ENCODE measurements around the gene MATN4. TPM values are rescaled to one million over a fixed set of nuclear protein-coding genes. Genes with fewer than 3 reads are reported as not detected.
A peak's percentile ranks its signal among the peaks of the same experiment; 100 is the strongest.

The MATN4 gene
- total RNA-seq, 2 donors from 2014 or later = 0.20 to 0.46 TPM

GRCh38 chr20:45339799-45340198 is 31.7 kb upstream of the MATN4 start:
- Histone ChIP-seq H3K27ac (ENCODE audit: low read depth, low read length) (no peak overlapping the region), H3K36me3 (ENCODE audit: control insufficient read depth, insufficient read depth, low read length) (peaks cover 33% of the 10 kb centered on the region), H3K9me3 (ENCODE audit: control insufficient read depth, low read length) (no peaks in the 10 kb centered on the region), H3K4me3 (ENCODE audit: low read length) (no peak overlapping the region), H3K9ac (ENCODE audit: extremely low read depth, low read length, poor library complexity, severe bottlenecking) (no peak overlapping the region), H3K27me3 (ENCODE audit: control insufficient read depth, insufficient read depth, low read length, poor library complexity, severe bottlenecking) (no peaks in the 10 kb centered on the region), H3K4me1 (ENCODE audit: control insufficient read depth, insufficient read depth, low read length) (peaks cover 46% of the 10 kb centered on the region)
- H3K9me3 Mint-ChIP-seq = no peaks in the 10 kb centered on the region
- 86 to 89% methylated on average over 2 of the region's 2 CpGs for WGBS, 2 experiments (ENCODE audit: insufficient coverage in 1 of 2, insufficient read length in 1 of 2)
- H3K27me3 Mint-ChIP-seq (ENCODE audit: insufficient read depth) = no peaks in the 10 kb centered on the region
- H3K4me1 Mint-ChIP-seq = peaks cover 82% of the 10 kb centered on the region
- no peak for DNase-seq
- peak overlapping the region; percentile 86 for H3K4me3 Mint-ChIP-seq
- peak overlapping the region; percentile 97 for H3K27ac Mint-ChIP-seq
- peaks cover 24% of the 10 kb centered on the region for H3K36me3 Mint-ChIP-seq (ENCODE audit: low read depth)
- no peak for TF ChIP-seq CTCF (conservative IDR thresholded peaks at IDR 0.05)

DNA sequence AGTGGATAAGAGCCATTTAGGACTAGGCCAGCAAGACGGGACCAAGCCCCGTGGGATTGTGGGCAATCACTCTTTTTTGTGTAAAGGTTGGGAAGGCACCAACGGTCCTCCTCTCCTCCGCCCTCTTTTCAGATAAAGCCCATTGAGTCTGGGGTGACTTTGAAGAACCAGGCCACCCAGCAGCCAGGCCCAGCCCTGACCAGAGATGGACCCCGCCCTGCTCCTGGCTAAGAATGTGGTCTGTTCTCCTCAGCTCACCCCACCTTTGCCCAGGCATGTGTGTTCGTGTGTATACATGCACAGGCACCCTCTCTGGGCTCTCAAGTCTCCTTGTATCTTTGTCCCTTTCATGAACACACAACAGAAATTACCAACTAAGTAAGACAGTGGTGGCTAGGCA is 31.0 kb upstream of the MATN4 start:
- no peak overlapping the region for H3K27ac ChIP-seq (ENCODE audit: low read depth, low read length)
- peaks cover 39% of the 10 kb centered on the region for H3K4me1 ChIP-seq (ENCODE audit: control insufficient read depth, insufficient read depth, low read length)
- Mint-ChIP-seq H3K27me3 (ENCODE audit: insufficient read depth) (no peaks in the 10 kb centered on the region), H3K27ac (no peak overlapping the region), H3K9me3 (no peaks in the 10 kb centered on the region), H3K4me1 (peaks cover 75% of the 10 kb centered on the region), H3K36me3 (ENCODE audit: low read depth) (peaks cover 27% of the 10 kb centered on the region), H3K4me3 (no peak overlapping the region)
- TF ChIP-seq CTCF (conservative IDR thresholded peaks at IDR 0.05) = no peak
- no peaks in the 10 kb centered on the region for H3K9me3 ChIP-seq (ENCODE audit: control insufficient read depth, low read length)
- WGBS, 2 experiments (ENCODE audit: insufficient coverage in 1 of 2, insufficient read length in 1 of 2) = 95 to 100% methylated on average over 1 to 6 of the region's 6 CpGs
- peaks cover 37% of the 10 kb centered on the region for H3K36me3 ChIP-seq (ENCODE audit: control insufficient read depth, insufficient read depth, low read length)
- no peak overlapping the region for H3K9ac ChIP-seq (ENCODE audit: extremely low read depth, low read length, poor library complexity, severe bottlenecking)
- H3K27me3 ChIP-seq (ENCODE audit: control insufficient read depth, insufficient read depth, low read length, poor library complexity, severe bottlenecking) = no peaks in the 10 kb centered on the region
- H3K4me3 ChIP-seq (ENCODE audit: low read length) = no peak overlapping the region
- DNase-seq = no peak

DNA sequence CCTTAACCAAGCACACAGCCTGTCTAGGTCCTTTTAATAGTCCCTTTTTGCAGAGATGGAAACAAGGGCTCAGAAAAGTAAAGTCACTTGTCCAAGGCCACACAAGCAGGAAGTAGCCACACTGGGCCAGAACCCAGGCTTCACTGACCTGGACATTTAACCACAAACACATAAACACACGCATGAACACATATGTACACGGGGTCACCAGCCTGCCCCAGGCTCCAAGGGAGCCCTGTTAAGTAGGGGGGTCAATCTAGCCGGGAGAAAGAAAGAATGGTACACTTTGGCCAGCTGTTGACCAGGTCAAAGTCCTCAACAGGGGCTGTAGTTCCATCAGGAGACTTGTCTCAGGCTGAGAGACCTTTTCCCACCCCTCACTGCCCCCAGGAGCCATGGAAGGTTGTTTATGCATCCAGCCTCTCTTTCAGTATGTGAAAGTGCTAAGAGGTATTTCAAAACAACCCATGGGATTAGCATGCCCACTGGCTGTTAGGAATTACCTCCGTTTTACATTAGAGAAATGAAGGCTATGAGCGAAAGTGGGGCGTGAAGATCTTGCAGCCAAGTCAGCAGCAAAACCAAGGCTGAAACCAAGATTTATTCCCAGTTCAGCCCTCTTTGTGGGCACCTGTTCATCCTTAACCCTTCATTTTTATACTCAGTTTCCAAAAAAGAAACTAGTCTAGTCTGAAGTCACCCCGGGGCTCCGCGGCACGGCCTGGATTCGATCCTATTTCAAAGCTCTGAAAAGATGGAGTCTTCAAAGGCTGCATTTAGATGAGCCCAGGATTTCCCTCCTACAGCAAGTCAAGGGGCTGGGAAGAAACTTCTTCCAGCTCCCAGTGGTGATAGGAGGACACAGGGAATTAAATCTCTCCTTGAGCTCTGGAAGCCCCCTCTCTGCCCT is 30.3 kb upstream of the MATN4 start:
- Mint-ChIP-seq H3K36me3 (ENCODE audit: low read depth) (peaks cover 29% of the 10 kb centered on the region), H3K4me3 (no peak overlapping the region), H3K9me3 (no peaks in the 10 kb centered on the region), H3K27me3 (ENCODE audit: insufficient read depth) (no peaks in the 10 kb centered on the region), H3K4me1 (peaks cover 68% of the 10 kb centered on the region), H3K27ac (peak overlapping the region; percentile 67)
- H3K36me3 ChIP-seq (ENCODE audit: control insufficient read depth, insufficient read depth, low read length) = peaks cover 39% of the 10 kb centered on the region
- no peak overlapping the region for H3K9ac ChIP-seq (ENCODE audit: extremely low read depth, low read length, poor library complexity, severe bottlenecking)
- 79 to 81% methylated on average over 9 to 11 of the region's 11 CpGs for WGBS, 2 experiments (ENCODE audit: insufficient coverage in 1 of 2, insufficient read length in 1 of 2)
- no peak for TF ChIP-seq CTCF (conservative IDR thresholded peaks at IDR 0.05)
- H3K4me1 ChIP-seq (ENCODE audit: control insufficient read depth, insufficient read depth, low read length) = peaks cover 33% of the 10 kb centered on the region
- no peaks in the 10 kb centered on the region for H3K9me3 ChIP-seq (ENCODE audit: control insufficient read depth, low read length)
- no peak overlapping the region for H3K27ac ChIP-seq (ENCODE audit: low read depth, low read length)
- no peak for DNase-seq
- no peaks in the 10 kb centered on the region for H3K27me3 ChIP-seq (ENCODE audit: control insufficient read depth, insufficient read depth, low read length, poor library complexity, severe bottlenecking)
- H3K4me3 ChIP-seq (ENCODE audit: low read length) = no peak overlapping the region

Measured in endodermal cell (in vitro differentiated cells).